H9 (cell line): ENCODE results near the gene FCSK. TPM values are rescaled to one million over a fixed set of nuclear protein-coding genes. Genes with fewer than 3 reads are reported as not detected.

Experiments used
- DNase-seq: peaks from one replicate; pipeline ENCODE4 v3.0.0-alpha.2; 2017
- H2AFZ ChIP-seq: one replicate; pipeline ENCODE4 v1.6.1; 2013; ENCODE audit warnings: mild to moderate bottlenecking, low read length, control low read depth, moderate library complexity
- H2AK5ac ChIP-seq: 2 replicates; pipeline ENCODE4 v1.6.1; 2013; ENCODE audit warnings: low read length, control low read depth, mixed read lengths; ENCODE audit not compliant: insufficient read length
- H2BK120ac ChIP-seq: one replicate; pipeline ENCODE4 v1.6.1; 2013; ENCODE audit warnings: low read depth, mild to moderate bottlenecking, low read length, control low read depth, inconsistent platforms; ENCODE audit not compliant: poor library complexity, severe bottlenecking
- H2BK12ac ChIP-seq: 2 replicates; pipeline ENCODE4 v1.6.1; 2013; ENCODE audit warnings: low read length, control low read depth, mixed read lengths, low read depth; ENCODE audit not compliant: insufficient read length
- H2BK15ac ChIP-seq: 2 replicates; pipeline ENCODE4 v1.6.1; 2013; ENCODE audit warnings: low read depth, low read length, control low read depth
- H2BK20ac ChIP-seq: one replicate; pipeline ENCODE4 v1.6.1; 2013; ENCODE audit warnings: low read depth, mild to moderate bottlenecking, low read length, control low read depth, inconsistent platforms; ENCODE audit not compliant: poor library complexity, severe bottlenecking
- H2BK5ac ChIP-seq: 2 replicates; pipeline ENCODE4 v1.6.1; 2013; ENCODE audit warnings: low read length, control low read depth, mixed read lengths; ENCODE audit not compliant: insufficient read length
- H3K14ac ChIP-seq: 2 replicates; pipeline ENCODE4 v1.6.1; 2013; ENCODE audit warnings: low read length, control low read depth; ENCODE audit not compliant: insufficient read depth
- H3K18ac ChIP-seq: 2 replicates; pipeline ENCODE4 v1.6.1; 2013; ENCODE audit warnings: low read depth, mild to moderate bottlenecking, mixed read lengths, low read length, control low read depth; ENCODE audit not compliant: insufficient read length
- H3K23ac ChIP-seq: 2 replicates; pipeline ENCODE4 v1.6.1; 2013; ENCODE audit warnings: low read length, control low read depth, mixed read lengths, low read depth; ENCODE audit not compliant: insufficient read length
- H3K23me2 ChIP-seq: 2 replicates; pipeline ENCODE4 v1.6.1; 2013; ENCODE audit warnings: low read depth, mild to moderate bottlenecking, mixed read lengths, low read length, control low read depth; ENCODE audit not compliant: insufficient read length, poor library complexity, severe bottlenecking
- H3K27ac ChIP-seq: 2 replicates; pipeline ENCODE4 v1.5.1; 2013; ENCODE audit warnings: low read length, control low read depth, mixed read lengths, low read depth; ENCODE audit not compliant: insufficient read length
- H3K27me3 ChIP-seq: 2 replicates; pipeline ENCODE4 v1.6.1; 2013; ENCODE audit warnings: low read length, control low read depth, inconsistent platforms; ENCODE audit not compliant: insufficient read depth
- H3K4ac ChIP-seq: 2 replicates; pipeline ENCODE4 v1.6.1; 2013; ENCODE audit warnings: low read depth, mild to moderate bottlenecking, control low read depth, inconsistent platforms, low read length, moderate library complexity
- H3K4me1 ChIP-seq: 2 replicates; pipeline ENCODE4 v1.6.1; 2013; ENCODE audit warnings: low read length, control low read depth, inconsistent platforms; ENCODE audit not compliant: insufficient read depth
- H3K4me2 ChIP-seq: 2 replicates; pipeline ENCODE4 v1.6.1; 2013; ENCODE audit warnings: low read length, control low read depth, mixed read lengths; ENCODE audit not compliant: insufficient read length, insufficient read depth
- H3K56ac ChIP-seq: 2 replicates; pipeline ENCODE4 v1.6.1; 2013; ENCODE audit warnings: low read depth, mild to moderate bottlenecking, mixed read lengths, low read length, control low read depth; ENCODE audit not compliant: insufficient read length
- H3K79me1 ChIP-seq: 2 replicates; pipeline ENCODE4 v1.6.1; 2013; ENCODE audit warnings: low read depth, mild to moderate bottlenecking, moderate library complexity, low read length, control low read depth, inconsistent platforms; ENCODE audit not compliant: insufficient read depth, poor library complexity, severe bottlenecking
- H3K79me2 ChIP-seq: 2 replicates; pipeline ENCODE4 v1.6.1; 2013; ENCODE audit warnings: low read length, control low read depth, inconsistent platforms; ENCODE audit not compliant: insufficient read depth
- H3K9ac ChIP-seq: 2 replicates; pipeline ENCODE4 v1.6.1; 2013; ENCODE audit warnings: low read length, control low read depth, mixed read lengths; ENCODE audit not compliant: insufficient read length; ENCODE audit errors: extremely low read depth
- H3K9me3 ChIP-seq: one replicate; pipeline ENCODE4 v1.6.1; 2013; ENCODE audit warnings: low read depth, low read length, inconsistent platforms; ENCODE audit not compliant: control insufficient read depth
- H3T11ph ChIP-seq: one replicate; pipeline ENCODE4 v1.6.1; 2013; ENCODE audit warnings: mild to moderate bottlenecking, low read length, control low read depth, inconsistent platforms
- H4K20me1 ChIP-seq: one replicate; pipeline ENCODE4 v1.6.1; 2013; ENCODE audit not compliant: control insufficient read depth, insufficient read length, insufficient read depth
- H4K5ac ChIP-seq: 2 replicates; pipeline ENCODE4 v1.6.1; 2013; ENCODE audit warnings: low read depth, mild to moderate bottlenecking, mixed read lengths, low read length, control low read depth; ENCODE audit not compliant: insufficient read length
- H4K8ac ChIP-seq: replicated peaks from 2 replicates; pipeline ENCODE4 v1.6.1; 2013; ENCODE audit warnings: low read length, control low read depth, mixed read lengths, low read depth; ENCODE audit not compliant: insufficient read length
- H4K91ac ChIP-seq: 2 replicates; pipeline ENCODE4 v1.6.1; 2013; ENCODE audit warnings: low read depth, mild to moderate bottlenecking, moderate library complexity, mixed read lengths, low read length, control low read depth; ENCODE audit not compliant: insufficient read length
- H3K27ac Mint-ChIP-seq, 3 experiments: 2 replicates in 2 of 3; 3 replicates in 1 of 3; pipeline ENCODE4 v1.8.0; 2020 to 2021; ENCODE audit warnings: mixed read lengths in 3 of 3, mild to moderate bottlenecking in 1 of 3, moderate library complexity in 1 of 3
- H3K27me3 Mint-ChIP-seq: 2 replicates; pipeline ENCODE4 v1.8.0; 2021; ENCODE audit warnings: low read depth, mild to moderate bottlenecking, moderate library complexity, mixed read lengths
- H3K36me3 Mint-ChIP-seq, 3 experiments: 2 replicates in 2 of 3; 3 replicates in 1 of 3; pipeline ENCODE4 v1.8.0; 2020 to 2021; ENCODE audit warnings: low read depth in 3 of 3, mixed read lengths in 3 of 3; ENCODE audit not compliant: insufficient read depth in 1 of 3
- H3K4me1 Mint-ChIP-seq, 2 experiments: 2 replicates each; pipeline ENCODE4 v1.8.0; 2020; ENCODE audit warnings: mixed read lengths in 2 of 2
- H3K4me3 Mint-ChIP-seq, 2 experiments: 2 replicates in 1 of 2; 3 replicates in 1 of 2; pipeline ENCODE4 v1.8.0; 2020 to 2021; ENCODE audit warnings: mild to moderate bottlenecking in 2 of 2, mixed read lengths in 2 of 2, moderate library complexity in 1 of 2
- H3K9me3 Mint-ChIP-seq, 2 experiments: 2 replicates in 1 of 2; 3 replicates in 1 of 2; pipeline ENCODE4 v1.8.0; 2020; ENCODE audit warnings: mild to moderate bottlenecking in 2 of 2, mixed read lengths in 2 of 2, moderate library complexity in 1 of 2
- WGBS: extraction: QIAGEN DNeasy Blood & Tissue Kit; methylation state at CpG from one replicate; pipeline ENCODE4 v1.1.7; 2013; ENCODE audit warnings: missing lambda C conversion rate, low lambda C conversion rate, mixed read lengths; ENCODE audit not compliant: insufficient read length; ENCODE audit errors: extremely low coverage; 5-methylcytosine and 5-hydroxymethylcytosine counted together
- total RNA-seq: library from RNA; stranded (reverse); gene quantifications from 2 replicates; pipeline ENCODE4 v1.2.1, GENCODE V29; 2021
- TF ChIP-seq, protein P1 (sequence below): fragments of 200-600 bp; sonication (generic); conservative IDR thresholded peaks from 3 replicates; pipeline ENCODE4 v1.8.0; 2021; ENCODE audit warnings: antibody characterized with exemption, mild to moderate bottlenecking

FCSK gene
- total RNA-seq, 1 experiment from 2014 or later = 6.5 TPM

DNA sequence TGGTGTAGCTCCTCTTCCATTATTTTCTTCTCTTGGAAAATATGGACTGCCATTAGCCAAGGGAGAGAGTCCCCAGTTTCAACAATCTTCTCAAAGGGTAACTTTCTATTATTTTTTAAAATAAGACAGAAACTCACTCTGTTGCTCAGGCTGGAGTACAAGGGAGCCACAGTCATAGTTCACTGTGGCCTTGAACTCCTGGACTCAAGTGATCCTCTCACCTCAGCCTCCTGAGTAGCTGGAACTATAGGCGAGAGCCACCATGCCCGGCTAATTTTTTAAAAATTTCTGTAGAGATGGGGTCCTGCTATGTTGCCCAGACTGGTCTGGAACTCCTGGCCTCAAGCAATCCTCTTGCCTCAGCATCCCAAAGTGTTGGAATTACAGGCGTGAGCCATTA, 55.8 kb downstream of the FCSK start:
- 0 out of 7 replicates have a peak overlapping the region, but pooled peaks of 1 of the 3 experiments have one; percentile 41 for H3K27ac Mint-ChIP-seq
- Histone ChIP-seq H2BK12ac (no peak overlapping the region), H3K27me3 (no peaks in the 10 kb centered on the region), H4K5ac (no peak overlapping the region), H3K18ac (no peak overlapping the region), H3T11ph (no peak overlapping the region), H3K79me1 (no peaks in the 10 kb centered on the region), H4K20me1 (no peaks in the 10 kb centered on the region), H3K4me1 (no peaks in the 10 kb centered on the region), H3K4ac (no peak overlapping the region), H3K9me3 (no peaks in the 10 kb centered on the region), H2BK120ac (no peak overlapping the region), H3K79me2 (no peaks in the 10 kb centered on the region), H4K91ac (no peak overlapping the region), H3K27ac (no peak overlapping the region), H2BK20ac (no peak overlapping the region), H3K23ac (no peak overlapping the region), H3K14ac (no peak overlapping the region), H4K8ac (no peak overlapping the region), H3K56ac (no peak overlapping the region), H3K4me2 (no peak overlapping the region), H2AFZ (no peak overlapping the region), H3K9ac (no peak overlapping the region), H2BK5ac (no peak overlapping the region), H2AK5ac (no peak overlapping the region), H3K23me2 (no peaks in the 10 kb centered on the region), H2BK15ac (no peak overlapping the region)
- no peak for DNase-seq
- no peaks in the 10 kb centered on the region for H3K27me3 Mint-ChIP-seq
- H3K4me1 Mint-ChIP-seq = no peaks in the 10 kb centered on the region
- H3K36me3 Mint-ChIP-seq = peaks cover 13 to 63% (median 55%) of the 10 kb centered on the region in 3 experiments; a peak in 6 of 7 replicates
- TF ChIP-seq, protein P1, sequence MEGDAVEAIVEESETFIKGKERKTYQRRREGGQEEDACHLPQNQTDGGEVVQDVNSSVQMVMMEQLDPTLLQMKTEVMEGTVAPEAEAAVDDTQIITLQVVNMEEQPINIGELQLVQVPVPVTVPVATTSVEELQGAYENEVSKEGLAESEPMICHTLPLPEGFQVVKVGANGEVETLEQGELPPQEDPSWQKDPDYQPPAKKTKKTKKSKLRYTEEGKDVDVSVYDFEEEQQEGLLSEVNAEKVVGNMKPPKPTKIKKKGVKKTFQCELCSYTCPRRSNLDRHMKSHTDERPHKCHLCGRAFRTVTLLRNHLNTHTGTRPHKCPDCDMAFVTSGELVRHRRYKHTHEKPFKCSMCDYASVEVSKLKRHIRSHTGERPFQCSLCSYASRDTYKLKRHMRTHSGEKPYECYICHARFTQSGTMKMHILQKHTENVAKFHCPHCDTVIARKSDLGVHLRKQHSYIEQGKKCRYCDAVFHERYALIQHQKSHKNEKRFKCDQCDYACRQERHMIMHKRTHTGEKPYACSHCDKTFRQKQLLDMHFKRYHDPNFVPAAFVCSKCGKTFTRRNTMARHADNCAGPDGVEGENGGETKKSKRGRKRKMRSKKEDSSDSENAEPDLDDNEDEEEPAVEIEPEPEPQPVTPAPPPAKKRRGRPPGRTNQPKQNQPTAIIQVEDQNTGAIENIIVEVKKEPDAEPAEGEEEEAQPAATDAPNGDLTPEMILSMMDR = no peak
- WGBS = no CpG with 5 or more reads among the region's 3 CpGs
- no peak overlapping the region for H3K4me3 Mint-ChIP-seq
- no peaks in the 10 kb centered on the region for H3K9me3 Mint-ChIP-seq
